GM20000 (cell line): ENCODE data around the gene ABHD1.
"Not testable (repeated sequence)": the region's sequence is repeated elsewhere in the genome, so short reads cannot be mapped to it uniquely, and the experiment has no call there.

ENCODE experiments used
- DNase-seq: peaks from one replicate; pipeline ENCODE4 v3.0.0; 2012; ENCODE audit warnings: low spot score
- CTCF ChIP-seq: IDR thresholded peaks from 2 replicates; pipeline ENCODE4 v1.5.1; 2012; ENCODE audit warnings: mild to moderate bottlenecking, control low read depth; ENCODE audit errors: extremely low read depth, missing control alignments

ABHD1 gene

GRCh38 chr2:27123302-27124150 is at the start of gene ABHD1:
TSS of gene ABHD1 (plus strand) at chr2:27123815. CDS start at chr2:27123949, 134 bp downstream.
- no peak for TF ChIP-seq CTCF
- DNase-seq = peak; percentile 80

- no peak for TF ChIP-seq CTCF
- DNase-seq = no peak
Observed at GRCh38 chr2:27074738-27075565, 48.7 kb upstream of the ABHD1 start.

GRCh38 chr2:27075566-27075871 is 48.1 kb upstream of the ABHD1 start:
- DNase-seq = not testable (repeated sequence)

GRCh38 chr2:27076323-27076722 is 47.3 kb upstream of the ABHD1 start:
- no peak for DNase-seq
- TF ChIP-seq CTCF = no peak

GRCh38 chr2:27077231-27077630 is 46.4 kb upstream of the ABHD1 start:
- no peak for TF ChIP-seq CTCF
- no peak for DNase-seq

- no peak for DNase-seq
- no peak for TF ChIP-seq CTCF
Observed at GRCh38 chr2:27078267-27079194, 45.1 kb upstream of the ABHD1 start, which contains the start of gene EMILIN1. TSS of gene EMILIN1 (plus strand) at chr2:27078615. CDS start at chr2:27079066, 451 bp downstream.
